ENCODE results near the gene TFF2.

GRCh38 chr21:42303443-42303842, 47.4 kb downstream of the TFF2 start:
- TF ChIP-seq CTCF (IDR thresholded peaks at IDR 0.05 in 8 of 11, conservative IDR thresholded peaks at IDR 0.05 in 3 of 11), result no peak
- TF ChIP-seq POLR2AphosphoS5 (IDR thresholded peaks at IDR 0.05), result no peak
- no peak for TF ChIP-seq POLR2A (IDR thresholded peaks at IDR 0.05)

All from spleen (tissue), 7 donors.